ENCODE results near the gene SNPH. TPM values are rescaled to one million over a fixed set of nuclear protein-coding genes. Genes with fewer than 3 reads are reported as not detected.
A peak's percentile ranks its signal among the peaks of the same experiment; 100 is the strongest.

The SNPH gene
- polyA plus RNA-seq, 2 of the 4 experiments (the other 2 are of a cell fraction), result 1.1 to 5.2 TPM

- TF ChIP-seq CBX2 (IDR thresholded peaks at IDR 0.05; ENCODE audit: borderline replicate concordance, low read depth) (no peak), HEYL (CRISPR knock-in tag; IDR thresholded peaks at IDR 0.05) (no peak), ATOH8 (CRISPR knock-in tag; IDR thresholded peaks at IDR 0.05; ENCODE audit: low read depth) (no peak), CHD2 (IDR thresholded peaks at IDR 0.05; ENCODE audit: low read length, partially characterized antibody) (no peak), EHMT2 (IDR thresholded peaks at IDR 0.05; ENCODE audit: low read depth) (no peak)
Measured at GRCh38 chr20:1345756-1346093, 79.6 kb downstream of the SNPH start (continued).

GRCh38 chr20:1346315-1346969, 80.3 kb downstream of the SNPH start:
- H3K4me2 ChIP-seq, result no peak overlapping the region
- ATAC-seq (no peak), DNase-seq (ENCODE audit: low read depth in 1 of 2, low spot score in 1 of 2) (no peak), FAIRE-seq (peak; percentile 84)
- H3K4me3 ChIP-seq, result no peak overlapping the region
- WGBS (ENCODE audit: missing lambda C conversion rate), result 80% methylated on average over 2 of the region's 2 CpGs
- H3K4me1 ChIP-seq, result no peaks in the 10 kb centered on the region
- H3K9me3 ChIP-seq, result peaks cover 27% of the 10 kb centered on the region; the same call in 2 of the 3 replicates
- POLR2A ChIA-PET, result no interaction called here
- H3K27ac ChIP-seq, result no peak overlapping the region
- TF ChIP-seq ELK1 (IDR thresholded peaks at IDR 0.05; ENCODE audit: low read depth, low read length) (no peak), MYC (IDR thresholded peaks at IDR 0.05; ENCODE audit: borderline replicate concordance, low read length) (no peak), CHD4 (IDR thresholded peaks at IDR 0.05; ENCODE audit: borderline replicate concordance) (no peak), CBX2 (IDR thresholded peaks at IDR 0.05; ENCODE audit: borderline replicate concordance, low read depth) (no peak), ZSCAN20 (CRISPR knock-in tag; IDR thresholded peaks at IDR 0.05) (no peak), ZFP36 (IDR thresholded peaks at IDR 0.05; ENCODE audit: borderline replicate concordance, partially characterized antibody) (no peak), MAFK (IDR thresholded peaks at IDR 0.05; ENCODE audit: partially characterized antibody) (no peak), HEYL (CRISPR knock-in tag; IDR thresholded peaks at IDR 0.05) (no peak), E2F6 (IDR thresholded peaks at IDR 0.05; ENCODE audit: borderline replicate concordance, low read depth) (no peak), HOXB13 (CRISPR knock-in tag; IDR thresholded peaks at IDR 0.05; ENCODE audit: low read depth) (no peak), NPAS2 (CRISPR knock-in tag; IDR thresholded peaks at IDR 0.05; ENCODE audit: borderline replicate concordance) (no peak), SREBF2 (IDR thresholded peaks at IDR 0.05) (no peak), HOXB5 (CRISPR knock-in tag; IDR thresholded peaks at IDR 0.05) (no peak), FOSB (CRISPR knock-in tag; IDR thresholded peaks at IDR 0.05) (no peak), RFX5 (IDR thresholded peaks at IDR 0.05) (no peak), CEBPB (IDR thresholded peaks at IDR 0.05) (no peak), ATOH8 (CRISPR knock-in tag; IDR thresholded peaks at IDR 0.05; ENCODE audit: low read depth) (no peak), PBX3 (IDR thresholded peaks at IDR 0.05) (no peak), EHMT2 (IDR thresholded peaks at IDR 0.05; ENCODE audit: low read depth) (no peak), RARB (CRISPR knock-in tag; IDR thresholded peaks at IDR 0.05) (no peak)
- CTCF ChIA-PET, result no interaction called here
